Transverse colon (tissue), 3 donors: Measurements from ENCODE around the gene KLHDC8A.

Experiments used
- EP300 ChIP-seq: sonication (generic); formaldehyde crosslinking; IDR thresholded peaks from one replicate; pipeline ENCODE4 v1.6.1; 2017; ENCODE audit warnings: antibody characterized with exemption, low read depth
- POLR2A ChIP-seq: fragments of 450-650 bp; IDR thresholded peaks from one replicate; pipeline ENCODE4 v1.6.1; 2016; ENCODE audit warnings: antibody characterized with exemption, mild to moderate bottlenecking, moderate library complexity
- TF ChIP-seq, protein P1 (sequence below), 5 experiments: fragments of 200-600 bp in 3 of 5; fragments of 450-650 bp in 2 of 5; sonication (generic) in 3 of 5; IDR thresholded peaks; 1 replicate in 2 of 5; 2 replicates in 3 of 5; pipeline ENCODE4 v1.5.1; 2016 to 2017; ENCODE audit warnings: antibody characterized with exemption in 5 of 5, inconsistent platforms in 3 of 5, mild to moderate bottlenecking in 2 of 5, moderate library complexity in 1 of 5

DNA sequence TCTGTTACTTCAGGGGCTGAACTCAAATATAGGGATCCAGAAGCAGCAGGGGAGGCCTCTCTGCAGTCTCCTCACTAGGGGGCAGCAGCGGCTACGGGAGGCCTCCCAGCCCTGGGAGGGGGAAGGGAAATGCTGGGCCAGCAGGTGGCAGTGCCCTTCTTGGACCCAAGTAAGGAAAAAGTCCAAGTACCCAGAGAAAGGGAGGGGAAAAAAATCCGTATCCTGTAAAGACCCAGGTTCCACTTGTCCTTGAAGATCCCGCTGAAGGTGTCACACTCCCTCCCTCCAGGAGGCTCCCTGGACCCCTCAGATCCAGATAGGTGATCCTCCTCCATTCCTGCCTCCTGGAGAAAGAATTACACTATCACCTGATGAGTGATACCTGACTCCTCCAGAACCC, 21.0 kb downstream of the KLHDC8A start:
- TF ChIP-seq, protein P1, sequence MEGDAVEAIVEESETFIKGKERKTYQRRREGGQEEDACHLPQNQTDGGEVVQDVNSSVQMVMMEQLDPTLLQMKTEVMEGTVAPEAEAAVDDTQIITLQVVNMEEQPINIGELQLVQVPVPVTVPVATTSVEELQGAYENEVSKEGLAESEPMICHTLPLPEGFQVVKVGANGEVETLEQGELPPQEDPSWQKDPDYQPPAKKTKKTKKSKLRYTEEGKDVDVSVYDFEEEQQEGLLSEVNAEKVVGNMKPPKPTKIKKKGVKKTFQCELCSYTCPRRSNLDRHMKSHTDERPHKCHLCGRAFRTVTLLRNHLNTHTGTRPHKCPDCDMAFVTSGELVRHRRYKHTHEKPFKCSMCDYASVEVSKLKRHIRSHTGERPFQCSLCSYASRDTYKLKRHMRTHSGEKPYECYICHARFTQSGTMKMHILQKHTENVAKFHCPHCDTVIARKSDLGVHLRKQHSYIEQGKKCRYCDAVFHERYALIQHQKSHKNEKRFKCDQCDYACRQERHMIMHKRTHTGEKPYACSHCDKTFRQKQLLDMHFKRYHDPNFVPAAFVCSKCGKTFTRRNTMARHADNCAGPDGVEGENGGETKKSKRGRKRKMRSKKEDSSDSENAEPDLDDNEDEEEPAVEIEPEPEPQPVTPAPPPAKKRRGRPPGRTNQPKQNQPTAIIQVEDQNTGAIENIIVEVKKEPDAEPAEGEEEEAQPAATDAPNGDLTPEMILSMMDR (IDR thresholded peaks at IDR 0.05) = peak; percentile 83 to 92 (median 91)
- TF ChIP-seq POLR2A = no peak
- no peak for TF ChIP-seq EP300
